GM18526 (cell line): Measurements from ENCODE around the gene F2R.

Experiments
- POLR2A ChIP-seq: IDR thresholded peaks from 3 replicates; pipeline ENCODE4 v1.6.1; 2011; ENCODE audit not compliant: insufficient read length; ENCODE audit errors: extremely low read depth

F2R gene

DNA sequence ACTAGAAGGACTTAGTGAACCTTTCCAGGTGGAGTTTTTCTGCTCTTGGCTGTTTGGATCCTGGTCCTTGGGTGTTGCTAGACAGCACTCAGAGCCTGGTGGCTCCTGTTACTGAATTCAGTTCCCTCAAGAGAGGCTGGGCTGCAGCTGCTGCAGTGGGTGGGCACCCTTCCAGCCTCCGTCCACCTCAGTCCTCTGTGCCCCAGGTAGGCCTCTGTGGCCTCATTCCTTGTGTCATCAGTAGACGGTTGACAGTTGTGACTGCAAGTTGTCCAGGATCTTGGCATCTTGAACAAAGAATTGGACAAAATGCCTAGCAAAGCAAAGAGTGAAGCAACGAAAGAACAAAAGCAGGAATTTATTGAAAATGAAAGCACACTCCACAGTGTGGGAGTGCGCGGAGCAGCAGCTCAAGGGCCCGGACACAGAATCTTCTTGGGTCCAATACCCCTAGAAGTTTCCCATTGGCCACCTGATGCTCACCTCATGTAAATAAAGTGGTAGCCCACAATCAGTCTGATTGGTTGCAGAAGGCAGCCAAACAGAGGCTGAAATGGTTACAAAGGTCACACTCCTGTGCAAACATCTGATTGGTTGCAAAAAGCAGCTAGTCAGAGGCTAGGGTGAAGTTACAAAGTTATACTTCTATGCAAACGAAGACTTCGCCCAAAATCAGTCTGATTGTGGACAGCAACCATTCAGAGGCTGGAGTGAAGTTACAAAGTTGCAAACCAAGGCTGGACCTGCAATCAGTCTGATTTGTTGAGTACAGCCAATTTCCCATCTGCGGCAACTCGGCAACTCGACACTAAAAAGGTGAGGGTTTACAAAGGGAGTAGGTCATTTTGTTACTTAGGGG, 40.1 kb downstream of the F2R start:
- TF ChIP-seq POLR2A: no peak

DNA sequence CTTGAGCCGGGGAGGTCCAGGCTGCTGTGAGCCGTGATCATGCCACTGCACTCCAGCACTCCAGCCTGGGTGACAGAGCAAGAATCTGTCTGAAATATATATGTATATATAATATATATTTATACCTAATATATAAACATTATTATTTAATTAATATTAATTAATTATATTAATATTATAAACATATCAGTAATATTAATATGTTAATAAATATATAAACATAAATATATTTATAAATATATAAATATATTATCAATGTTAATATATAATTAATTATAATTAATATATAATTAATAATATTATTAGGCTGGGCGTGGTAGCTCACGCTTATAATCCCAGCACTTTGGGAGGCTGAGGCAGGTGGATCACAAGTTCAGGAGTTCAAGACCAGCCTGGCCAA, 41.1 kb downstream of the F2R start:
- TF ChIP-seq POLR2A: no peak

DNA sequence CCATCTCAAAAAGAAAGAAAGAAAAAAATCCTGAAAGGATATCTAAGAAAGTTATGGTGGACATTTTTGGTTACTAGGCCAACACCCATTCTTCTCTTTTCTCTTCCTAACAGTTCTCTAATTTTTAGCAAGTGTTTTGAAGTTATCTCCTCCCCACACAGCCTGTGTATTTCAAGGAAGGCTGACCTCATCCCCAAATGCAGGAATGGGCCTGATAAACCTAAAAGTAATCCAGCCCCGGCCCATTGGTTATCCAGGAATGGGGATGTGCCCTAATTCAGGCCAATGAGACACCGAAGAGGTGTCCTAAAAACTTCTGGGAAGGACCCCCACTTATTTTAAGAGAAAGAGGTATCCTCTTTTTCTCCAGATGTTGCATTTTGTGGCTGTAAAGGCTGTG, 46.6 kb downstream of the F2R start:
- no peak for TF ChIP-seq POLR2A

DNA sequence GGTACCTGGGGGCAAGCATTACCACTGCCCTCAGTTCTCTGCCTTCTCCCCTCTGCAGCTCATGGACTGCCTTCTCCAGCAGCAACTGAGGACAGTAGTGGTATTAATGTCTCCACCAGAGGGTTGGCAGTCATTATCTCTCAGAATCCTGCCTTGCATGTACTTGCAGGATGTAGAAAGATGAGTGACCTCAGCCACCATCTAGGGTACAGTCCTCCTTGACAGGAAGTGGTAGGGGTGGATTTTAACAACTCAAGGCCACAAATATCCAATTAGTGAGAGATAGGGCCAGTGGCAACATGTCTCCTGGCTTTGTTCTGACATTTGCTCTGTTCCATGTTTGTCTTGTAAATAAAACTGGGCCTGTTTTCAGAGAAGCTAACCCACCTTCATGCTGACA, 47.2 kb downstream of the F2R start:
- TF ChIP-seq POLR2A: no peak

DNA sequence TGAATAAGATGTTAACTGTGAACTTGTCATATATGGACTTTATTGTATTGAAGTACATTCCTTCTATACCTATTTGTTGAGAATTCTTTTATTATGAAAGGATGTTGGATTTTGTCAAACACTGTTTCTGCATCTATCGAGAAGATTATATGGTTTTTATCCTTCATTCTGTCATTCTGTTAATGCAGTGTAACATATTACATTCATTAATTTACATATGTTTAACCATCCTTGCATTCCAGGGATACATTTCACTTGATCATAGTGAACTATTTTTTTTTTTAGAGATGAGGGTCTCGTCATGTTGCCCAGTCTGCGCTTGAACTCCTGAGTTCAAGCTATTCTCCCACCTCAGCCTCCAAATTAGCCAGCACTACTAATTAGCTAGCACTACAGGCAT, 48.4 kb downstream of the F2R start:
- TF ChIP-seq POLR2A: no peak

DNA sequence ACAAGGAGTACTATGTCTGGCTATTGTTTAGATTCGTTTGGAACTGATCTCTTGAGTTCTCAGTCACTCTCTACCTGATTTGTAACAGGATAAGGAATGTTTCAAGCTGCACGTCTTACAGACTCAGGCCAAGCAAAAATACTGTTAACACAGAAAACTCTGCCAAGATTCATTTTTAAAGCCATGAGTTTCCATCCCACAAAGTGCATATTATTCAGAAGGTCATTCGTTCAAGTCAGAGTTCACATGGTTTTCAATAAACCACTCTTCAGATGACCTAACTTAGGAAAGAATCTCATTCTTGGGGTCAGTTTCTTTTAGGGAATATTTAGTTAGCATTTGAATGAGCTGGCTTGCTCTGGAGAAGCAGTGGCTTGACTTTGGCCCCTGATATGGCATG, 49.3 kb downstream of the F2R start:
- no peak for TF ChIP-seq POLR2A

DNA sequence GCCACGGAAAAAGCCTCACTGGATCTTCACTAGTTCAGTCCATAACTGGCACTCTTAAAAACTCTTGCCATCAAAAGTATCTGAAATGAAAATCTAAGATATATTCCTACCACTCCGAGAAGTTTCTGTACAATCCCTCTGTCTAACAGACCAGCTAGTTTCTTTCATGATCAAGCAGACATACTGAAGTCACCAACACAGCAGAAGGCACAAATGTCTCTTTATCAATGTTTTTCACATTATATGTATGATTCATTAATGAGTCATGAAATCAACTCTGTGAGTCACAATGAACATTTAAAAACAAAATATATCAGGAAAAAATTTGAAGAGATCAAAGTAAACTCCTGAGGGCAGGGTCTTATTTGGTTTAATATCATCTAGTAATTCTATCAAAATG, 50.8 kb downstream of the F2R start:
- no peak for TF ChIP-seq POLR2A

DNA sequence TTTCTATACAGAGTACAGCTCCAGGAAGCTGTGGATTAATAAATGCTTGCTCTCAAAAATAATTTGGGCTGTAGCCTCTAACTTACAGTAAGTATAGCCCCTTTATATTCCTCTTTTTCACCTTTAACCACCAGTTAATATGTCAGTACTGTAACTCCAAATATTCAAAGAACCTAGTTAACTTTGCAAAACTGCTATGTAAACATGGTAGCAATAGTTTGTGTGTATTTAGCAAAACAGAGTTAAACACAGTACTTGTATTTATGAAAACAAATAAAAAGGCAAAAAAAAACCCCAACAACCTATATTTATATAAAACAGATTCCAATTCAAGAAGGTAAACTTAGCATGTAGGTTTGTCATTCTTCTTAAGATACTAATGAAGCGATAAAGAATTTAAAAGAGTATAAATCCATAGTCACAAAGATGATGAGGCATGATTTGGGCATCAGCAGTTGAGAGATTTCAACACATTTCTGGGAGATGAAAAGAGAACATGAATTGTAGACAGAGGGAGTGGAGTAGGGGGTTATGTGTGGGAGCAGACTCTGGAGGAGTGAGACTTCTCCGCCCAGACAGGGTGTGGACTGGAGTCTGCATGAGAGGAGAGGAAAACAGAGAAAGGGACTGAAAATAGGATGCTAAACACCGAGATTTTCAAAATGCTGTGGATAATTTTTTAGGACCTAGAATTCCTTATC, 55.9 kb downstream of the F2R start:
- no peak for TF ChIP-seq POLR2A

DNA sequence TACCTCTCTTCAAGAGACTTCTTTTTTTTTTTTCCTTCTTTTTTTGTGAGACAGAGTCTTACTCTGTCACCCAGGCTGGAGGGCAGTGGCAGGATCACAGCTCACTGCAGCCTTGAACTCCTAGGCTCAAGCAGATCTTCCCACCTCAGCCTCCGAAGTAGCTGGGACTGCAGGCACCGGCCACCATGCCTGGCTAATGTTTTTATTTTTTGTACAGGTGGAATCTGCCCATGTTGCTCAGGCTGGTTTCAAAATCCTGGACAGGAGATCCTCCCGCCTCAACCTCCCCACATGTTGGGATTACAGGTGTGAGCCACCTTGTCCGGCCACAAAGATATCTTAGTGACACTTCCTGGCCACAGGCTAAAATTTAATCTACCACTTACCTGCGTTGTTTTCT, 60.0 kb downstream of the F2R start:
- no peak for TF ChIP-seq POLR2A

DNA sequence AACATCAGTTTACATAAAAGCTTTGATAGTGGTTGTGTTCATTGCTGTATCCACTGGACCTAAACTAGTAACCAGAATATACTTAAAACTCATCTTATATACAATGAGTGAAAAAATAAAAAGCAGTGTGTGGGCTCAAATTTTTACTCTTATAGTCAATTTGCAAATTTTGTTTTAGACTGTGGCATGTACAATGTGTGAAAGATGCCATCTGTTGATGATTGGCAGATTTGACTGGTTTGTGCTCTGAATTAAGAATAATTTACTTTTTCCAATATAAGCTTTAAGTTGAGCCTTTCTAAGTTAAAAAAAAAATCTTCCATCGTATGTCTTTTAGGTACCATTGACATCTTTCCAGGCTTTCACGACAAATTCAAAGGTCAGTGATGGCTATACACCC, 60.5 kb downstream of the F2R start:
- TF ChIP-seq POLR2A: no peak

DNA sequence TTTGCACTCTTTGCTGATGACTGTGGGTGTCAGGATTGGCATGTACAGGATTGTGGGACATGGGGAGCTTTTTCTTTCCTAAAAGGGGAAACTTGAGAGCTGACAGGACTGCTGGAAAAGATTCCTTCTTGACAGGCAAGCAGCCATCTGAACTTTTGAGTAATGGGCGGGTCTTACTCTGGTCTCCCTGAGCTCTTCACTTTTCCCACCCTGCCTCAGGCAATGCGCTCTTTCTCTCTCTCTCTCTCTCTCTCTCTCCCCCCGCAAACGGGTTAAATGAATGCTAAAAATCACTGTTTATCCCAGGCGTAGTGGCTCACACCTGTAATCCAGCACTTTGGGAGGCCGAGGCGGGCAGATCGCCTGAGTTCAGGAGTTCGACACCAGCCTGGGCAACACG, 65.8 kb downstream of the F2R start:
- no peak for TF ChIP-seq POLR2A

DNA sequence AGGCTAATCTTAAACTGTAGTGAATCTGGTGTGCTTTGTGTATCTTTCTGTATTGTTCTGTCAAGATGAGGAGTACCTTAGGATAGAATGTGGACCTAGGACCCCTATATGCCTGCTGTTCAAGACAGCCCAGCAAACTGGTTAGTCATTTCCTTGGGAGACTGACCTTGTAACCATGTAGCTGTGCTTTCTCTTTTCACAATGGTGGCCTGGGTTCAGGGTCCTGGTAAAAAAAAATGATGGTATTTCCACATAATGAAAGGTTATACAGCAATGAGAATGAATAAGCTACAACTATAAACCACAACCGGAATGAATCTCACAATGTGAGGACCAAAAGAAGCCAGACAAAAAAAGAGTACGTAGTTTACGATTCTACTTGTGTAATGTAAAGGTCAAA, 66.5 kb downstream of the F2R start:
- no peak for TF ChIP-seq POLR2A
